ENCODE measurements around the gene PKP1. TPM values are rescaled to one million over a fixed set of nuclear protein-coding genes. Genes with fewer than 3 reads are reported as not detected.
A peak's percentile ranks its signal among the peaks of the same experiment; 100 is the strongest.
"Not testable (repeated sequence)": the region's sequence is repeated elsewhere in the genome, so short reads cannot be mapped to it uniquely, and the experiment has no call there.

Gene PKP1
- total and polyA plus RNA-seq, 7 donors, result 0.32 to 6.7 (median 2.4) TPM

DNA sequence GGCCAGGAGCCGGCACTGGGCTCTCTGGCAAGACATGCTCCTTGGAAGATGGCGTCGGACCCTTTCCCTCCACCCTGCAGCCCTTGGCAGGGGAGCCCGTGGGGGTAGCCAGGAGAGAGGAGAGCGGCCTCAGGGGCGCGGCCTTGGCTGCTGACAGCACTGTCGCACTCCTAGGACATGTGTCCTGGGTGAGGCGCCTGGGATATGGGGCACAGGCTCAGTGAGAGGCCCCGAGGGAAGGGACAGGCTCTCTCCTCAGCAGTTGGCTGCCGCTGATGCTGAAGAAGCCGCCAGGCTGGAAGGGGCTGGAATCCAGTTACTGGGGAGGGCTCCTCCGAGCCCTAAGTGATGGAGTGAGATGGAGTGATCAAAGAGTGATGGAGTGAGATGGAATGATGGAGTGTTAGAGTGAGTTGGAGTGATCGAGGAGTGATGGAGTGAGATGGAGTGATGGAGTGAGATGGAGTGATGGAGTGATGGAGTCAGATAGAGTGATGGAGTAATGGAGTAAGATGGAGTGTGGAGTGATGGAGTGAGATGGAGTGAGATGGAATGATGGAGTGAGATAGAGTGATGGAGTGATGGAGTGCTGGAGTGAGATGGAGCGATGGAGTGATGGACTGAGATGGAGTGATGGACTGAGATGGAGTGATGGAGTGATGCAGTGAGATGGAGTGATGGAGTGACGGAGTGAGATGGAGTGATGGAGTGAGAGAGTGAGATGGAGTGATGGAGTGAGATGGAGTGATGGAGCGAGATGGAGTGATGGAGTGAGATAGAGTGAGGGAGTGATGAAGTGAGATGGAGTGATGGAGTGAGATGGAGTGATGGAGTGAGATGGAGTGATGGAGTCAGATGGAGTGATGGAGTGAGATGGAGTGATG lies 27.6 kb upstream of the PKP1 start:
- Histone ChIP-seq H3K27me3 (ENCODE audit: insufficient read depth in 3 of 3, low read length in 2 of 3) (peaks cover 0 to 15% (median 6%) of the 10 kb centered on the region in 3 donors), H3K9me3 (no peaks in the 10 kb centered on the region), H3K4me3 (no peak overlapping the region), H3K4me1 (no peaks in the 10 kb centered on the region), H3K27ac (no peak overlapping the region), H3K36me3 (ENCODE audit: insufficient read depth in 1 of 2, low read depth in 1 of 2) (no peaks in the 10 kb centered on the region)
- WGBS, 3 donors, result 77 to 83% (median 82%) methylated on average over 17 of the region's 17 CpGs
- TF ChIP-seq, protein P1, sequence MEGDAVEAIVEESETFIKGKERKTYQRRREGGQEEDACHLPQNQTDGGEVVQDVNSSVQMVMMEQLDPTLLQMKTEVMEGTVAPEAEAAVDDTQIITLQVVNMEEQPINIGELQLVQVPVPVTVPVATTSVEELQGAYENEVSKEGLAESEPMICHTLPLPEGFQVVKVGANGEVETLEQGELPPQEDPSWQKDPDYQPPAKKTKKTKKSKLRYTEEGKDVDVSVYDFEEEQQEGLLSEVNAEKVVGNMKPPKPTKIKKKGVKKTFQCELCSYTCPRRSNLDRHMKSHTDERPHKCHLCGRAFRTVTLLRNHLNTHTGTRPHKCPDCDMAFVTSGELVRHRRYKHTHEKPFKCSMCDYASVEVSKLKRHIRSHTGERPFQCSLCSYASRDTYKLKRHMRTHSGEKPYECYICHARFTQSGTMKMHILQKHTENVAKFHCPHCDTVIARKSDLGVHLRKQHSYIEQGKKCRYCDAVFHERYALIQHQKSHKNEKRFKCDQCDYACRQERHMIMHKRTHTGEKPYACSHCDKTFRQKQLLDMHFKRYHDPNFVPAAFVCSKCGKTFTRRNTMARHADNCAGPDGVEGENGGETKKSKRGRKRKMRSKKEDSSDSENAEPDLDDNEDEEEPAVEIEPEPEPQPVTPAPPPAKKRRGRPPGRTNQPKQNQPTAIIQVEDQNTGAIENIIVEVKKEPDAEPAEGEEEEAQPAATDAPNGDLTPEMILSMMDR (IDR thresholded peaks at IDR 0.05), result no peak
- no peak for ATAC-seq
- intact Hi-C loops (cut with DNase I), result loop anchor here (2.0 to 10.0 kb wide), 3 partner anchors 52 to 259 kb away; no protein-coding TSS in a partner anchor
- DNase-seq, result no peak

DNA sequence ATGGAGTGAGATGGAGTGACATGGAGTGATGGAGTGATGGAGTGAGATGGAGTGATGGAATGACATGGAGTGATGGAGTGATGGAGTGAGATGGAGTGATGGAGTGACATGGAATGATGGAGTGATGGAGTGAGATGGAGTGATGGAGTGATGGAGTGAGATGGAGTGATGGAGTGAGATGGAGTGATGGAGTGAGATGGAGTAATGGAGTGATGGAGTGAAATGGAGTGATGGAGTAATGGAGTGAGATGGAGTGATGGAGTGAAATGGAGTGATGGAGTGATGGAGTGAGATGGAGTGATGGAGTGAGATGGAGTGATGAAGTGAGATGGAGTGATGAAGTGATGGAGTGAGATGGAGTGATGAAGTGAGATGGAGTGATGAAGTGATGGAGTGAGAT lies 25.2 kb upstream of the PKP1 start:
- DNase-seq; ATAC-seq; H3K4me1 ChIP-seq; H3K36me3 ChIP-seq (ENCODE audit: insufficient read depth in 1 of 2, low read depth in 1 of 2); H3K9me3 ChIP-seq; H3K4me3 ChIP-seq; H3K27ac ChIP-seq: not testable (repeated sequence)
- intact Hi-C loops (cut with DNase I), result loop anchor here in 1 of 2 donors (5.0 to 10.0 kb wide), 2 partner anchors 49 to 257 kb away; no protein-coding TSS in a partner anchor
- peaks cover 0 to 16% (median 13%) of the 10 kb centered on the region in 3 donors for H3K27me3 ChIP-seq (ENCODE audit: insufficient read depth in 3 of 3, low read length in 2 of 3)

DNA sequence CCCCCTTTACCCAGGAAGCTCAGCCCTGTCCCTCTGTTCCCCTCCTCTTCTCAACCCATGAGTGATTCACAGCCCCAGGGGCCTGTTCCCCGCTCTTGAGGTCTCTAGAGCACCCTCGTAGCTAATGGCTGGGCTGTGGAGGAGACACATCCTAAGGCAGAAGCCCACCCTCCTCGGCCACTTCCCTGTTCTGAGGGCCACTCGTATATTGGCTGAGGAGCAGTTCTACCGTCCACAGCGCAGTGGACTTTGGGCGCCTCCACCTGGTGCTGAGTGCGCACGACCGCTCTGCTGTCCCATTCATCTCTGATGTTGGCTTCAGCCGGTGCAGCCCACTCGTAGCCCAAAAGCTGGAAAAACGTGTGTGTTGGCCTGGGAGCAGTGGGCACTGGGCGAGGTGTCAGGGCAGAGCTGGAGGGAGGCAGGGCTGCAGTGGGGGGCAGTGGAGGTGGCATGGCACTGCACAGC lies 24.5 kb upstream of the PKP1 start:
- no peak for ATAC-seq
- H3K36me3 ChIP-seq (ENCODE audit: insufficient read depth in 1 of 2, low read depth in 1 of 2), result no peaks in the 10 kb centered on the region
- intact Hi-C loops (cut with DNase I), result loop anchor here in 1 of 2 donors (5.0 to 10.0 kb wide), 2 partner anchors 49 to 256 kb away; no protein-coding TSS in a partner anchor
- H3K4me3 ChIP-seq, result no peak overlapping the region
- DNase-seq, result no peak
- 88 to 91% (median 90%) methylated on average over 14 of the region's 14 CpGs for WGBS, 3 donors
- TF ChIP-seq, protein P1 (IDR thresholded peaks at IDR 0.05), result no peak
- no peaks in the 10 kb centered on the region for H3K9me3 ChIP-seq
- H3K27ac ChIP-seq, result no peak overlapping the region
- no peaks in the 10 kb centered on the region for H3K4me1 ChIP-seq
- peaks cover 0 to 16% (median 13%) of the 10 kb centered on the region in 3 donors for H3K27me3 ChIP-seq (ENCODE audit: insufficient read depth in 3 of 3, low read length in 2 of 3)

DNA sequence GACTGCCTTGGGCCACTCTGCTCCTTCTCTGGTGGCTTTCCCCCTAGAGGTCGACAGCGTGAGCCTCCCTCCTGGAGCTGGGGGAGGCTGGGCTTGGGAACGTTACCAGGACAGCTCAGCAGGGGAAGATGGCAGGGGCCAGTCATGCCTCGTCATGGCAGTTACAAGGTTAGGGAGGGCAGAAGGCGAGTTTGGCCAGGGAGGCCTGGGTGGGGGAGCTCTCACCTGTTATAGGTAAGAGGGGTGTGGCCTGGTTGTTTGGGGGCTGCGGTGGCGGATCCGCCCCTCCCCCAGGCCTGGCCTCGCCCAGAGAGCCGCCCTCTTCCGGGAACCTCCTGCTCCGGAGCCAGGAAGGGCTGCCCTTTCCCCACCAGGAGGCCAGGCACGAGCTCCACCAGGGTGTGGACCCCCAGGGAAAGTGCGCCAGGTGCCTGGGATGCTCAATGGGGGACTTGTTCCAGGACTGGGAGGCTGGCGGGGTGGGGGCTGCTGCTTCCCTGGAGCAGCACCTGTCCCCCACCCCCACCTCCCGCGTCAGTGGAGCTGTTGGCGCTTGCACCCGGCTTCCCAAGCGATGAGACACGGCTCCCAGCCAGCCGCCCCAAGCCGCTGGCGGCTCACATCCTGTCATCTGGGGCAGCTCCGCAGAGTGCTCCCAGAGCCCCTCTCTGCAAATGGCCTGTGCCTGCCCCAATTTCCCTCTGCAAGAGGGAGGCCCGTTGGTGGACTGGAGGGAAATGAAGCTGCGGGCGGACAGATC lies 23.6 kb upstream of the PKP1 start:
- Histone ChIP-seq H3K27ac (no peak overlapping the region), H3K36me3 (ENCODE audit: insufficient read depth in 1 of 2, low read depth in 1 of 2) (no peaks in the 10 kb centered on the region), H3K9me3 (no peaks in the 10 kb centered on the region), H3K4me1 (no peaks in the 10 kb centered on the region), H3K4me3 (no peak overlapping the region), H3K27me3 (ENCODE audit: insufficient read depth in 3 of 3, low read length in 2 of 3) (peaks cover 0 to 16% (median 13%) of the 10 kb centered on the region in 3 donors)
- peak; percentile 29 to 46 (median 32) for ATAC-seq
- TF ChIP-seq, protein P1 (IDR thresholded peaks at IDR 0.05), result no peak
- 6 to 13% (median 8%) methylated on average over 23 to 28 of the region's 28 CpGs for WGBS, 3 donors
- no peak for DNase-seq
- intact Hi-C loops (cut with DNase I), result loop anchor here in 1 of 2 donors (5.0 to 10.0 kb wide), 2 partner anchors 48 to 255 kb away; no protein-coding TSS in a partner anchor

DNA sequence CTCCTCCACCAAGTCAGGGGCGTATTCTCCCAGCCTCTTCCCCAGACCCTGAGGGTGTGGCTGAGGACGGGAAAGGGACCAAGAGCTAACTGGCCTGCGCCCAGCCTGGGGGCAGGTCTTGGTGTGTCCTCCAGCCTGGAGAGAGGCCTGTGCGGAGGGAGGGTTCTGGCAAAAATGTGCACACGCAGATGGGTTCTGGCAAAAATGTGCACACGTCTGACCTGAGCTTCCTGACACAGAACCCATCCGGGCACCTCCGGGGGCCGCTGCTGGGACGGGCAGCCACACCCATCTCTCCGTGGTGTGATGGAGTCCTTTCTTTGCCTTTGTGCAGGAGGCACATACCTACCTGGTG lies 23.1 kb upstream of the PKP1 start:
- WGBS, 3 donors, result 14 to 17% (median 16%) methylated on average over 9 to 11 of the region's 11 CpGs
- no peak overlapping the region for H3K4me3 ChIP-seq

More for the DNA sequence above, 23.1 kb upstream of the PKP1 start:
- ATAC-seq (peak in 1 of 4 donors; percentile 27), DNase-seq (no peak)
- Histone ChIP-seq H3K4me1 (no peaks in the 10 kb centered on the region), H3K36me3 (ENCODE audit: insufficient read depth in 1 of 2, low read depth in 1 of 2) (no peaks in the 10 kb centered on the region), H3K27me3 (ENCODE audit: insufficient read depth in 3 of 3, low read length in 2 of 3) (peaks cover 0 to 16% (median 13%) of the 10 kb centered on the region in 3 donors), H3K27ac (no peak overlapping the region), H3K9me3 (no peaks in the 10 kb centered on the region)
- intact Hi-C loops (cut with DNase I), result no loop called here
- TF ChIP-seq, protein P1 (IDR thresholded peaks at IDR 0.05), result no peak

Measured in psoas muscle (tissue), 8 donors.